Activated effector memory CD4-positive, alpha-beta T cell treated with anti-CD3 and anti-CD28 coated beads, Interleukin-2, amount 50 U/mL, for 16 hours (primary cell): ENCODE data around the gene ADAR.
A peak's percentile ranks its signal among the peaks of the same experiment; 100 is the strongest.

Experiments used
- DNase-seq: peaks from one replicate; pipeline ENCODE4 v3.0.0-alpha.2; 2020

The ADAR gene

GRCh38 chr1:154553056-154554030 is 54.6 kb downstream of the ADAR start:
- no peak for DNase-seq

GRCh38 chr1:154552036-154552435 is 56.0 kb downstream of the ADAR start:
- DNase-seq: no peak

- DNase-seq: no peak
These were observed 56.5 kb downstream of the ADAR start for GRCh38 chr1:154551474-154551873.

- no peak for DNase-seq
These were observed 57.3 kb downstream of the ADAR start for GRCh38 chr1:154550657-154551056.

- DNase-seq: no peak
These were observed 57.9 kb downstream of the ADAR start for GRCh38 chr1:154550070-154550469.

- DNase-seq: no peak
These were observed 58.7 kb downstream of the ADAR start for GRCh38 chr1:154549202-154549770.

GRCh38 chr1:154548028-154548427 is 60.0 kb downstream of the ADAR start:
- DNase-seq: no peak

GRCh38 chr1:154547105-154547732 is 60.8 kb downstream of the ADAR start:
- DNase-seq: no peak

- peak; percentile 81 for DNase-seq
These were observed 61.5 kb downstream of the ADAR start for GRCh38 chr1:154546264-154547063.

- no peak for DNase-seq
These were observed 66.8 kb downstream of the ADAR start for GRCh38 chr1:154541231-154541630.

GRCh38 chr1:154539486-154540483 is 68.2 kb downstream of the ADAR start:
- no peak for DNase-seq

- no peak for DNase-seq
These were observed 71.4 kb downstream of the ADAR start for GRCh38 chr1:154536570-154536969.

- DNase-seq: no peak
These were observed 73.8 kb downstream of the ADAR start for GRCh38 chr1:154533952-154534844.
